Sigmoid colon (tissue), 4 donors: ENCODE measurements around the gene ST8SIA1.

Experiments used
- EP300 ChIP-seq, 4 donors: sonication (generic); formaldehyde crosslinking; IDR thresholded peaks; one replicate each; pipeline ENCODE4 v1.6.1; 2017; ENCODE audit warnings: antibody characterized with exemption in 4 of 4
- POLR2A ChIP-seq, 2 donors: fragments of 450-650 bp; IDR thresholded peaks; one replicate each; pipeline ENCODE4 v1.6.1; 2016; ENCODE audit warnings: antibody characterized with exemption in 2 of 2, mild to moderate bottlenecking in 2 of 2, moderate library complexity in 2 of 2
- POLR2AphosphoS5 ChIP-seq, 4 donors: sonication (generic); formaldehyde crosslinking; IDR thresholded peaks; one replicate each; pipeline ENCODE4 v1.6.1; 2017; ENCODE audit warnings: antibody characterized with exemption in 4 of 4
- TF ChIP-seq, protein P1 (sequence below), 4 experiments: fragments of 450-650 bp in 3 of 4; fragments of 200-600 bp in 1 of 4; IDR thresholded peaks; one replicate each; pipeline ENCODE4 v1.5.1; 2016 to 2019; ENCODE audit warnings: antibody characterized with exemption in 4 of 4, mild to moderate bottlenecking in 3 of 4, moderate library complexity in 2 of 4

DNA sequence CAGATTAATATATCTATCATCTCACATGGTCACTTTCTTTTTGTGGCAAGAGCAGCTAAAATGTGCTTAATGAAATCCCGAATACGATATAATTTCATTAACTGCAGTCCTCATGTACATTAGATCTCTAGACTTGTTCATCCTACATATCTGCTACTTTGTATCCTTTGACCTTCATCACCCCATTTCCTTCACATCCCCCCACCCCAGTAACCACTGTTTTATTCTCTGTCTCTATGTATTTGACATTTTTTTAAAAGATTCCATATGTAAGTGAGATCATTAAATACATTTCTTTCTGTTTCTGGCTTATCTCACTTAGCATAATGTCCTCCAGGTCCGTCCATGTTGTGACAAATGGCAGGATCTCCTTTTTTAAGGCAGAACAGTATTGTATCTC is 23.0 kb upstream of the ST8SIA1 start:
- TF ChIP-seq POLR2A (IDR thresholded peaks at IDR 0.05), result no peak
- TF ChIP-seq, protein P1, sequence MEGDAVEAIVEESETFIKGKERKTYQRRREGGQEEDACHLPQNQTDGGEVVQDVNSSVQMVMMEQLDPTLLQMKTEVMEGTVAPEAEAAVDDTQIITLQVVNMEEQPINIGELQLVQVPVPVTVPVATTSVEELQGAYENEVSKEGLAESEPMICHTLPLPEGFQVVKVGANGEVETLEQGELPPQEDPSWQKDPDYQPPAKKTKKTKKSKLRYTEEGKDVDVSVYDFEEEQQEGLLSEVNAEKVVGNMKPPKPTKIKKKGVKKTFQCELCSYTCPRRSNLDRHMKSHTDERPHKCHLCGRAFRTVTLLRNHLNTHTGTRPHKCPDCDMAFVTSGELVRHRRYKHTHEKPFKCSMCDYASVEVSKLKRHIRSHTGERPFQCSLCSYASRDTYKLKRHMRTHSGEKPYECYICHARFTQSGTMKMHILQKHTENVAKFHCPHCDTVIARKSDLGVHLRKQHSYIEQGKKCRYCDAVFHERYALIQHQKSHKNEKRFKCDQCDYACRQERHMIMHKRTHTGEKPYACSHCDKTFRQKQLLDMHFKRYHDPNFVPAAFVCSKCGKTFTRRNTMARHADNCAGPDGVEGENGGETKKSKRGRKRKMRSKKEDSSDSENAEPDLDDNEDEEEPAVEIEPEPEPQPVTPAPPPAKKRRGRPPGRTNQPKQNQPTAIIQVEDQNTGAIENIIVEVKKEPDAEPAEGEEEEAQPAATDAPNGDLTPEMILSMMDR (IDR thresholded peaks at IDR 0.05), result no peak
- TF ChIP-seq EP300 (IDR thresholded peaks at IDR 0.05), result no peak
- TF ChIP-seq POLR2AphosphoS5 (IDR thresholded peaks at IDR 0.05), result no peak
